GM12878 (cell line): ENCODE measurements around the gene HMGXB3. TPM values are rescaled to one million over a fixed set of nuclear protein-coding genes. Genes with fewer than 3 reads are reported as not detected.

ENCODE experiments used
- ATAC-seq: fragments of 200-7000 bp; cut with Tn5 transposase; 3 replicates; pipeline ENCODE4 v1.9.1; 2020; ENCODE audit warnings: mild to moderate bottlenecking, moderate library complexity
- BruUV-seq: library from RNA; stranded (reverse); fragments of 400-500 nt; replicated peaks from 2 replicates; lab custom pipeline; 2021; lab: Mats Ljungman, UMichigan
- CTCF ChIA-PET: fragments of 300-600 bp; sonication (Branson Sonifier 250); formaldehyde crosslinking; extraction: SDS; loops from one replicate; lab custom pipeline; 2021; ENCODE audit warnings: inconsistent platforms; lab: Yijun Ruan, JAX
- POLR2A ChIA-PET: fragments of 350-600 bp; formaldehyde crosslinking; extraction: SDS; loops from one replicate; lab custom pipeline; 2021; ENCODE audit warnings: inconsistent platforms; lab: Charles Lee
- RAD21 ChIA-PET: fragments of 300-600 bp; sonication (Branson Sonifier 250); formaldehyde crosslinking; loops from one replicate; lab custom pipeline; 2023; ENCODE audit warnings: antibody characterized with exemption; ENCODE audit not compliant: unreplicated experiment; lab: Charles Lee
- SMC1A ChIA-PET: fragments of 300-600 bp; sonication (Branson Sonifier 250); formaldehyde crosslinking; loops from one replicate; lab custom pipeline; 2023; ENCODE audit not compliant: unreplicated experiment, uncharacterized antibody; lab: Charles Lee
- DNase-seq: peaks from one replicate; pipeline ENCODE4 v3.0.0-alpha.2; 2011; ENCODE audit warnings: low read depth, low spot score
- FAIRE-seq: peaks from 3 replicates; lab custom pipeline; 2011; peaks lifted over from hg19 to GRCh38; lab: Jason Lieb, UNC
- H2AFZ ChIP-seq: 2 replicates; pipeline ENCODE4 v1.6.0; 2011; ENCODE audit warnings: low read depth, low read length, control low read depth; ENCODE audit not compliant: control insufficient read depth
- H3K27ac ChIP-seq: 2 replicates; pipeline ENCODE4 v1.5.1; 2011; ENCODE audit warnings: control low read depth; ENCODE audit not compliant: control insufficient read depth, insufficient read depth
- H3K27me3 ChIP-seq, 2 experiments: replicated peaks in 1 of 2; 2 replicates each; pipeline versions ENCODE4 v1.6.0 to v1.6.1; 2011; ENCODE audit warnings: low read length in 1 of 2; ENCODE audit not compliant: control insufficient read depth in 2 of 2, insufficient read depth in 2 of 2
- H3K36me3 ChIP-seq, 2 experiments: 2 replicates each; pipeline ENCODE4 v1.5.1; 2011; ENCODE audit warnings: low read length in 1 of 2; ENCODE audit not compliant: control insufficient read depth in 2 of 2, insufficient read depth in 2 of 2
- H3K4me1 ChIP-seq: 2 replicates; pipeline ENCODE4 v1.6.1; 2011; ENCODE audit warnings: mild to moderate bottlenecking, low read length, moderate library complexity, mixed read lengths; ENCODE audit not compliant: control insufficient read depth, insufficient read depth
- H3K4me2 ChIP-seq: 2 replicates; pipeline ENCODE4 v1.6.0; 2011; ENCODE audit warnings: control low read depth; ENCODE audit not compliant: control insufficient read depth, insufficient read depth
- H3K4me3 ChIP-seq: fragments of 200-600 bp; sonication (generic); 2 replicates; pipeline ENCODE4 v1.5.1; 2016
- H3K79me2 ChIP-seq: 2 replicates; pipeline ENCODE4 v1.6.0; 2011; ENCODE audit warnings: low read length; ENCODE audit not compliant: control insufficient read depth, insufficient read depth
- H3K9ac ChIP-seq: 2 replicates; pipeline ENCODE4 v1.8.0; 2011; ENCODE audit warnings: low read length, control low read depth, mixed read lengths; ENCODE audit not compliant: control insufficient read depth, insufficient read depth
- H3K9me3 ChIP-seq: replicated peaks from 3 replicates; pipeline ENCODE4 v1.5.1; 2011; ENCODE audit warnings: mild to moderate bottlenecking, low read length; ENCODE audit not compliant: control insufficient read depth, insufficient read depth
- H4K20me1 ChIP-seq: 2 replicates; pipeline ENCODE4 v1.6.0; 2011; ENCODE audit not compliant: control insufficient read depth, insufficient read depth
- CTCF ChIP-seq, 3 experiments: IDR thresholded peaks in 2 of 3; conservative IDR thresholded peaks in 1 of 3; 2 replicates each; pipeline ENCODE4 v1.5.1; 2011; ENCODE audit warnings: low read depth in 3 of 3, low read length in 3 of 3, mild to moderate bottlenecking in 3 of 3, control low read depth in 2 of 3, moderate library complexity in 2 of 3, inconsistent platforms in 1 of 3, mixed read lengths in 1 of 3; ENCODE audit not compliant: control insufficient read depth in 2 of 3, insufficient read depth in 1 of 3; ENCODE audit errors: extremely low read depth in 1 of 3
- ESRRA ChIP-seq: IDR thresholded peaks from 2 replicates; pipeline ENCODE4 v1.6.1; 2012; ENCODE audit warnings: mild to moderate bottlenecking, low read length, improper control_type of control experiment
- HCFC1 ChIP-seq: fragments of 150-350 bp; IDR thresholded peaks from 2 replicates; pipeline ENCODE4 v1.6.1; 2014; ENCODE audit warnings: low read length
- JUNB ChIP-seq: IDR thresholded peaks from 2 replicates; pipeline ENCODE4 v1.6.1; 2016; ENCODE audit warnings: antibody characterized with exemption, mild to moderate bottlenecking
- MLLT1 ChIP-seq: fragments of 450-650 bp; IDR thresholded peaks from 2 replicates; pipeline ENCODE4 v1.6.1; 2016; ENCODE audit warnings: mild to moderate bottlenecking
- NFYA ChIP-seq: IDR thresholded peaks from 2 replicates; pipeline ENCODE4 v1.6.1; 2011; ENCODE audit warnings: low read depth, mild to moderate bottlenecking, low read length, improper control_type of control experiment, borderline replicate concordance
- PAX5 ChIP-seq: IDR thresholded peaks from 2 replicates; pipeline ENCODE4 v1.6.1; 2011; ENCODE audit warnings: low read depth, low read length, borderline replicate concordance
- RAD21 ChIP-seq: IDR thresholded peaks from 2 replicates; pipeline ENCODE4 v1.6.1; 2011; ENCODE audit warnings: mild to moderate bottlenecking, low read depth, low read length, moderate library complexity; ENCODE audit not compliant: insufficient read depth
- SUZ12 ChIP-seq: fragments of 200-600 bp; sonication (generic); IDR thresholded peaks from one replicate; pipeline ENCODE4 v1.6.1; 2018; ENCODE audit warnings: antibody characterized with exemption, mild to moderate bottlenecking; ENCODE audit not compliant: unreplicated experiment
- YBX1 ChIP-seq: fragments of 450-650 bp; IDR thresholded peaks from 2 replicates; pipeline ENCODE4 v1.6.1; 2016; ENCODE audit warnings: antibody characterized with exemption
- WGBS: methylation state at CpG from one replicate; pipeline ENCODE4 v1.1.6; 2016; ENCODE audit warnings: low lambda C conversion rate; ENCODE audit not compliant: insufficient replicate concordance, insufficient coverage; ENCODE audit errors: missing lambda C conversion rate; 5-methylcytosine and 5-hydroxymethylcytosine counted together
- in situ Hi-C: fragments of 300-500 bp; cut with MboI; formaldehyde crosslinking; loops from 9 replicates; pipeline ENCODE4 v1.14.3; 2018; ENCODE audit warnings: mixed read lengths
- intact Hi-C: fragments of 100-400 bp; cut with micrococcal nuclease; formaldehyde crosslinking; loops from one replicate; pipeline ENCODE4 v1.14.2; 2022; ENCODE audit not compliant: unreplicated experiment
- polyA plus RNA-seq, 11 experiments: library from polyadenylated mRNA; depleted of rRNA in 4 of 11; unstranded in 6 of 11; stranded (reverse) in 5 of 11; fragments of >200 nt; fragmentation: Nextera tagmentation in 4 of 11; fragmentation: Illumina TruSeq in 1 of 11; extraction: Ambion mirVana in 4 of 11; extraction: Trizol in 1 of 11; gene quantifications; 1 replicate in 1 of 11; 2 replicates in 10 of 11; pipeline versions ENCODE4 v1.2.1 to v1.2.3, GENCODE V29; 2011 to 2016; ENCODE audit warnings: inconsistent platforms in 2 of 11, missing spikeins in 2 of 11, low read depth in 1 of 11
- total RNA-seq, 4 experiments: library from RNA; depleted of rRNA in 3 of 4; stranded (reverse); fragments of >200 nt in 3 of 4; fragmentation: Illumina TruSeq in 1 of 4; extraction: Trizol in 1 of 4; gene quantifications; 2 replicates each; pipeline versions ENCODE4 v1.2.1 to v1.2.3, GENCODE V29; 2013 to 2021

Gene HMGXB3
- total and polyA plus RNA-seq, 10 of the 15 experiments (the other 5 are each of a cell fraction or from before 2014, with no cell fraction given), result 1.00 to 42.2 (median 28.1) TPM

GRCh38 chr5:150075233-150075632 is 74.7 kb downstream of the HMGXB3 start:
- Histone ChIP-seq H3K4me3 (no peak overlapping the region), H3K4me1 (no peaks in the 10 kb centered on the region), H3K36me3 (no peaks in the 10 kb centered on the region), H3K27ac (no peak overlapping the region), H3K4me2 (no peak overlapping the region), H3K27me3 (no peaks in the 10 kb centered on the region), H3K9ac (no peak overlapping the region), H3K79me2 (no peaks in the 10 kb centered on the region), H4K20me1 (no peaks in the 10 kb centered on the region), H3K9me3 (no peaks in the 10 kb centered on the region), H2AFZ (no peak overlapping the region)
- FAIRE-seq (no peak), ATAC-seq (no peak), DNase-seq (no peak)
- CTCF ChIA-PET, result interaction anchor here (1.1 to 2.6 kb wide), 5 partner anchors 10 to 273 kb away, joined by 3 to 12 read pairs (median 3); partner anchors contain the start of gene CSF1R
- SMC1A ChIA-PET, result interaction anchor here (0.7 kb wide), 1 partner anchor 41 kb away, joined by 3 read pairs; no protein-coding TSS in a partner anchor
- POLR2A ChIA-PET, result no interaction called here
- in situ Hi-C loops, result no loop called here
- RAD21 ChIA-PET, result interaction anchor here (1.1 kb wide), 1 partner anchor 10 kb away, joined by 3 read pairs; no protein-coding TSS in a partner anchor
- intact Hi-C loops, result no loop called here
- WGBS, result 32% methylated on average over 4 of the region's 4 CpGs
- BruUV-seq, result no TSS peak
- no peak for TF ChIP-seq ESRRA
- TF ChIP-seq YBX1, result no peak
- no peak for TF ChIP-seq SUZ12
- no peak for TF ChIP-seq PAX5
- no peak for TF ChIP-seq MLLT1
- no peak for TF ChIP-seq HCFC1

GRCh38 chr5:150075806-150076205 is 75.3 kb downstream of the HMGXB3 start:
- FAIRE-seq, result no peak
- BruUV-seq, result no TSS peak
- ATAC-seq, result peak; percentile 69
- in situ Hi-C loops, result no loop called here
- POLR2A ChIA-PET, result no interaction called here
- Histone ChIP-seq H3K27ac (no peak overlapping the region), H3K9me3 (no peaks in the 10 kb centered on the region), H3K4me2 (no peak overlapping the region), H3K79me2 (no peaks in the 10 kb centered on the region), H3K4me1 (no peaks in the 10 kb centered on the region), H2AFZ (no peak overlapping the region), H3K36me3 (no peaks in the 10 kb centered on the region), H3K4me3 (no peak overlapping the region), H3K9ac (no peak overlapping the region), H3K27me3 (no peaks in the 10 kb centered on the region), H4K20me1 (no peaks in the 10 kb centered on the region)
- TF ChIP-seq JUNB (no peak), RAD21 (peak; percentile 43), CTCF (IDR thresholded peaks at IDR 0.05 in 2 of 3, conservative IDR thresholded peaks at IDR 0.05 in 1 of 3; ENCODE audit: control insufficient read depth in 2 of 3, extremely low read depth in 1 of 3, insufficient read depth in 1 of 3, low read depth in 3 of 3, low read length in 3 of 3) (peak in 1 of 3 experiments; percentile 8; a peak in 1 of 6 replicates), NFYA (no peak)
- no peak for DNase-seq
- CTCF ChIA-PET, result interaction anchor here (1.1 to 2.6 kb wide), 5 partner anchors 10 to 273 kb away, joined by 3 to 12 read pairs (median 3); partner anchors contain the start of gene CSF1R
- intact Hi-C loops, result no loop called here
- RAD21 ChIA-PET, result interaction anchor here (1.1 kb wide), 1 partner anchor 10 kb away, joined by 3 read pairs; no protein-coding TSS in a partner anchor
- SMC1A ChIA-PET, result no interaction called here
- 18% methylated on average over 4 of the region's 4 CpGs for WGBS
